Activated CD4-positive, CD25-positive, alpha-beta regulatory T cell treated with anti-CD3 and anti-CD28 coated beads, Interleukin-2, amount 50 U/mL, for 16 hours (primary cell): ENCODE results near the gene PCDH15.

ENCODE experiments used
- DNase-seq: peaks from one replicate; pipeline ENCODE4 v3.0.0-alpha.2; 2020; ENCODE audit warnings: low read depth, low spot score

PCDH15 gene

DNA sequence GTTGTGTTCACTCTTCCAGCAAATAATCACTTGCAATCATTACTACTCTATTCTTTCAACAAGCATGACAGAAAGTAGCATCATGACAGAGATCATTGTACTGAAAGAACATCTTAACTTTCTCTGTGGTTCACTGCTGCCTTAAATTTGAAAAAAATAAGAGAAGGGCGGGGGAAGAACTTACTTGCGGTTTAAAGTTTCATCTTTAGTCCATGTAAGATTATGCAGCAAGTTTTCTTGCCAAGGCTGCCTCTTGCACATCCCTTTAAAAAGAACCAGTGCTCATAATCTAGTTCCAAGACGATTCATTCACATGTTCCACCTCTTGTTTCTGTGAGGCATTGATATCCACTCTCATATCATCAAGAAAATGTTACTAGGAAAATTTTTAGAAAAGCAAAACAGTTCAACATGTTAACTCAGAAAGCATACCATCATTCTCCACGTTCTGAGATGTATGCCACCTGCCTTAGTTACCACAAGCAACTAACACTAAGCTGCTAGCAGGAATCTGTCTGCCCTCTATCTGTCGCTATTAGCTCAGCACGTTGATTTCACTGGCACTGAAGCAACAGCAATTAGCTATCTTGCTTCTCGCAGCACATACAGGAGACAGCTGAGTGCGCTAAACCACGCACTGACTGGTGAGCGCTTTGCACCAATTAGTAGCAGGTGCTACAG lies at the start of gene PCDH15:
TSS of gene PCDH15 (minus strand) at position 491 of the 681 bp plus-strand sequence. CDS start 136,969 bp downstream, outside the sequence.
- no peak for DNase-seq

DNA sequence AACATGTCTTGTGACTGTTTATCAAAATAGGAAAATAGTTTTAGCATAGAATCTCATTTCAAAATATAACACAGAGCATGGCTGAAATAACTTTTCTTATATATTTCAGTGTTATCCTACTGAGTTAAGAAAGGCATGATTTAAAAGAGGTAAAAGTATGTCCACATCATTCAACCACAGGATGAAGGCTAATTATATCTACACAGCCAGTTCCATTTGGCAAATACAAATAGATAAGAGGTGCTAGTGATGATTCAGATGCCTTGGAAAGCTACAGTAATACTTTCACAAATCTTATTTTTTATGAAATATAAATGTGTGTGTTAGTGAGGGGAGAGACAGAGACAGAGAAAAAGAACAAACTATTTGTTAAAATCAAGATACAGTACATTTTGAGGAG lies 42.9 kb upstream of the PCDH15 start:
- no peak for DNase-seq

DNA sequence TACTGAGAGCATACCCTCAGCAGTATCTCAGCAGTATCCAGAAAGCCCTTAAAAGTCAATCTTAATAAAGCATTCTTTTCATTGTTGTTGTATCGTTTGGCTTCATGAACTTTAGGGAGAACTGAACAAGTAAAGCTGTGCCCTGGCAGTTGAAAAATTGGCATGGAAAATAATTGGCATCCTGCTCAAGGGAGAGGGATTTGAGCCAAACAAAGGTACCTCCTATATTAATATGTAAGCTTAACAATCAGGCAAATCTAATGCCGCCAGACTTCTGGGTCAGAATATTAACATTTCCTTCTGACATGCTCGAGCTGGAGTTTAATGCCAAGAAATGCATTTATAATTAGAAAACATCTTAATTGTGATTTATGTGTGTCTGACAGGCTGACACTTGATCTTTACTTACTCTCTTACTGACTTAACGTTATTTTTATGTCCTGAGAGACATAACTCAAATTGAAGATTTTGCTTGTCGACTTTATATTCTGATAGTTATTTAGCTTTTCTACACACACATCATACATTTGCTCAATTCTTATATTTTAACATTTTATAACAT lies 42.1 kb upstream of the PCDH15 start:
- no peak for DNase-seq

DNA sequence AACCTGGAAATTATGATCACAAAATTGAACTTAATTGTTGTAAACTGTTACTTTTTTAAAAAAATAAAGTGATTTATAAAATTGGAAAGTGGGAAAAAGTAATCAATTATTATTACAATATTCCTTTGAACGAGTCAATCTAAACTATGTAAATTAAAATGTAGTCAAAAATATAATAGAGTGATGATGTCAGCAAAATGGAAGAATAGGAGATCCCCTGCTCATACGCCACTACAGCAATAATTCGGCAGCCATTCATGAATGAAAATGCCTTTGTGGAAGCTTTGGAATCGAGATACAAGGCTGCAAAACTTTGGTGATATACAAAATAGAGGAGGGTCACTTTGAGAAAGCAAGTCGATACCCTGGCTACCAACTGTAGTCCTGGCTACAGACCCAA lies 36.4 kb upstream of the PCDH15 start:
- no peak for DNase-seq

GRCh38 chr10:54833029-54833428 lies 32.0 kb upstream of the PCDH15 start:
- DNase-seq, result no peak

- no peak for DNase-seq
These were observed 26.0 kb upstream of the PCDH15 start for GRCh38 chr10:54826994-54827560.

GRCh38 chr10:54815583-54815982 lies 14.6 kb upstream of the PCDH15 start:
- no peak for DNase-seq

- no peak for DNase-seq
These were observed 7.3 kb upstream of the PCDH15 start for GRCh38 chr10:54808186-54808935.

- DNase-seq, result no peak
These were observed 1.5 kb downstream of the PCDH15 start for GRCh38 chr10:54799506-54799905.

GRCh38 chr10:54797636-54798321 lies 3.3 kb downstream of the PCDH15 start:
- DNase-seq, result no peak

DNA sequence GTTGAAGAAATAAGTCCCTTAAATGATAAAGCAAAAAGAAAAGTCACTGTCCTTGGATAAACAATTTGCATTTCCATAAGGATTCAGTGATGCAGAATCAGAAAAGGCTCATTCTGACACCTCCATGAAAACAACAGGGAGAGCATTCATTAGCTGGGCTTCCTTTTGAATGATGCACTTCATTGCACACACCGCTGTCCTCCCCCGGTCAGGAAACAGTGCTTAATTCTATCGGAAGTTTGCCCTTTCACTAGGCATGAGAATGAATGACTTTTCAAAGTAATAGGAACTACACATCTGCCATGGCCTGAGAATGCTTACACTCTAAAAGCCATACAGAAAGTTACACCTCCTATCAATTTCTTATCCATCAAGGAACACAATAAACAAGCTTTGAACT lies 4.2 kb downstream of the PCDH15 start:
- DNase-seq, result no peak

GRCh38 chr10:54776622-54777021 lies 24.4 kb downstream of the PCDH15 start:
- no peak for DNase-seq

- no peak for DNase-seq
These were observed 28.4 kb downstream of the PCDH15 start for GRCh38 chr10:54772468-54773122.

DNA sequence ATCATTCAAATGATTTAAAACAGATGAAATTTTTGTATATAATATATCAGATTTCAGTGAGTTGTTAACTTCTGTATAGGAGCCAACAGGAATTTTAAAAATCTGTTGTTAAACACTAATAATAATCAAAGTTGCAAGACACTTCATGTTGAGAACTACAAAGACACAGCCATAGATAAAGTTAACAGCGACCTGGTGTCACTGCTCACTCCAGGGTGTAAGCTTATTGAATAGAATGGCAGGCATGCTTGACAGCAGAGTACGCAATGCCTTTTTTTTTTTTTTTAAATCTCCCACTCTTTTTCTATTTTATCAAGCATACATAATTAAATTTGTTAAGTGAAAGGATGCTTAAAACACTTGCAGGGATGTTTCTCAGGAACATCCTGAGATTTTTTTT lies 32.0 kb downstream of the PCDH15 start:
- no peak for DNase-seq

DNA sequence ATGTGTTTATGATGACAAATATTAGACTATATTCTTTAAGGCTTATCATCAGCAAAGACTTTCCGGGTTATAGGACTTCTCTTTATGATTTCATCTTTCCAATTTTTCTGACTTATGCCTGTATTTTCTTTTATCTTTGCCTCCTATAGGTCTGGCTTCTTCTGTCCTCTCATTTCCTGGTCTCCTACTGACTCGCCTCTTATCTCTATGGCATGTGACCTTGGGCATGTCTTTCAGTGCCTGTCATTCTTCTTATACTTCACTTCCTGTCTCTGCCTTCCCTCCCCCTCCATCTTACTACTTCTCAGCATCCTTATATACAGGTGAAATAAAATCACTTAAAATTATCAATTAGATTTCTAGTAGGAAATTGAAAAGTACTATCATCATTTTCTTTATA lies 42.2 kb downstream of the PCDH15 start:
- DNase-seq, result no peak

- DNase-seq, result no peak
These were observed 51.4 kb downstream of the PCDH15 start for GRCh38 chr10:54749623-54750022.

DNA sequence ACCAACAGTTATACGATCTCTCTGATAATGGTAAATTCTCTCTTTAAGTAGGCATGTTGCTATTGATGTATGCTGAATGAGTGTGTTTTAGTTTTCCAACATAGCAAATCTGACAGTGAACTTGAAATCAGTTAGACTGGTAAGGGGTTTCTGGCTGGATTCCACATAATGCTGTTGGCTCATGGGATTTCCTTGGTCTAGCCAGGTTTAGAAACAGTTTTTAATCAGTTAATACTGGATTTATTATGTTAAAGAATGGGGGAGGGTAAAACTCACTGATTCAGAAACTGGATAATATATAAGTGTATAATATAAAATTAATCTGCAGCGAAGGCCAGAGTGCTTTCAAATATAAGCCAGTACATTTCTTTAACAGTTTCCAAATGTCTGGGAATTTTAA lies 55.6 kb downstream of the PCDH15 start:
- no peak for DNase-seq

DNA sequence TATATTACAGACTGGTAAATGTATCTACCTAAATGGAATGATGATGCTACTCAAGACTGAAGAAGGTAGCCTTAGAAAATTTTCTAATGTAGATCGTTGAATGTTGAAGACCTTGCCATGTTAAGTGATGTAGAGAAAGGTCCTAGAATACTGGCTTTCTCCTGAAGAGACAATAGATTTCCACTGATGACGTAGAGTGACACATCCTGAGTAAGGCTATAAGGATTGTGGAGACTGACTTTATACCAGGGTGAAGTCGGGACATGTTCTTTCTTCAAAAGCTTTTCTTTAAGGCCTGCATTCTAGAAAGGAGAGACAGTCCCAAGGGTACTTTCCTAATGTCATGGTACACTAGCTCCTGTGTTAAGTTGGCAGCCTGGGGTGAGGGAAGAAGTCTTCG lies 58.6 kb downstream of the PCDH15 start:
- DNase-seq, result no peak

GRCh38 chr10:54728511-54728910 lies 72.5 kb downstream of the PCDH15 start:
- no peak for DNase-seq

- DNase-seq, result no peak
These were observed 79.0 kb downstream of the PCDH15 start for GRCh38 chr10:54722075-54722474.

GRCh38 chr10:54710918-54711317 lies 90.1 kb downstream of the PCDH15 start:
- no peak for DNase-seq

DNA sequence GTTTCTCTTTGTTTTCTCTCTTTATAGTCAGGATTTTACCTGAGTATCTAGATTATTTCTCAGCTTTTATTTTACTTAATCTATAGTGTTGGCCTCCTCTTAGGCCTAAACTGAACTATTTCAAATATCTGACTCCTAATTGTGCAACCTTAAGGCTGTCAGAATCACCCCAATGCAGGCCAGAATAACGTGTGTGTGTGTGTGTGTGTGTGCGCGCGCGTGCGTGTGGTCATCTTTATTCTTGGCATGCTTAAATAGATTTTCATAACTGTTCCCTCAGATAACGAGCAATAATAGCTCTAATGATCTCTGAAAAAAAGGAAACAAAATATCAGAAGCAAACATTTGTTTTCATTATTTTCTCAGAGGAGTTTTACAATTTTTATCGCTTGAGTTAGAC lies 92.4 kb downstream of the PCDH15 start:
- DNase-seq, result no peak
